ENCODE results near the gene CEP295NL. TPM values are rescaled to one million over a fixed set of nuclear protein-coding genes. Genes with fewer than 3 reads are reported as not detected.
"Not testable (repeated sequence)": the region's sequence is repeated elsewhere in the genome, so short reads cannot be mapped to it uniquely, and the experiment has no call there.

Gene CEP295NL
- total RNA-seq, 4 donors from 2014 or later = 0.78 to 6.6 (median 2.3) TPM

DNA sequence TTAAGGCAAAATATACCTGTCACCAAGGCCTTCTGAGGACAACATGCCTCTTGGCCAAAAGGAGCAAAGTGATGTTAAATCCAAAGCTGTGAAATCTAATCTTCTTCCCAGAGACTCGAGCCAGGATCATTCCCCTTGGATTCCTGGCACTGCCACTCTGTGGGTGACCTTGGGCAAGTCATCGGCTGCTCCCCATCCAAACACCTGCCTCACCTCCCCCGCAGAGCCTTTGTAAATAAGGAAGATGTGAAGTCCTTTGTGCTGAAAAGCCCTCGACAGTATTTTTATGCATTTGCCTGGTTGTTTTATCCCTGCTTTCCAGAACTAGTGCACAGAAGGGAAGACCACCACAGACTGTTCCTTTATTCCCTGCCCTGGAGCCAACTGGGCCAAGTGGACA lies 5.4 kb upstream of the CEP295NL start:
- DNase-seq (ENCODE audit: extremely low spot score) = no peak
- H3K9me3 ChIP-seq = no peaks in the 10 kb centered on the region
- 52% methylated on average over 4 of the region's 4 CpGs for WGBS
- no peak overlapping the region for H3K4me3 ChIP-seq
- TF ChIP-seq POLR2A (IDR thresholded peaks at IDR 0.05; ENCODE audit: low read depth) (no peak), POLR2AphosphoS5 (IDR thresholded peaks at IDR 0.05) (no peak), EP300 (IDR thresholded peaks at IDR 0.05) (no peak)
- TF ChIP-seq, protein P1, sequence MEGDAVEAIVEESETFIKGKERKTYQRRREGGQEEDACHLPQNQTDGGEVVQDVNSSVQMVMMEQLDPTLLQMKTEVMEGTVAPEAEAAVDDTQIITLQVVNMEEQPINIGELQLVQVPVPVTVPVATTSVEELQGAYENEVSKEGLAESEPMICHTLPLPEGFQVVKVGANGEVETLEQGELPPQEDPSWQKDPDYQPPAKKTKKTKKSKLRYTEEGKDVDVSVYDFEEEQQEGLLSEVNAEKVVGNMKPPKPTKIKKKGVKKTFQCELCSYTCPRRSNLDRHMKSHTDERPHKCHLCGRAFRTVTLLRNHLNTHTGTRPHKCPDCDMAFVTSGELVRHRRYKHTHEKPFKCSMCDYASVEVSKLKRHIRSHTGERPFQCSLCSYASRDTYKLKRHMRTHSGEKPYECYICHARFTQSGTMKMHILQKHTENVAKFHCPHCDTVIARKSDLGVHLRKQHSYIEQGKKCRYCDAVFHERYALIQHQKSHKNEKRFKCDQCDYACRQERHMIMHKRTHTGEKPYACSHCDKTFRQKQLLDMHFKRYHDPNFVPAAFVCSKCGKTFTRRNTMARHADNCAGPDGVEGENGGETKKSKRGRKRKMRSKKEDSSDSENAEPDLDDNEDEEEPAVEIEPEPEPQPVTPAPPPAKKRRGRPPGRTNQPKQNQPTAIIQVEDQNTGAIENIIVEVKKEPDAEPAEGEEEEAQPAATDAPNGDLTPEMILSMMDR (IDR thresholded peaks at IDR 0.05) = no peak
- peaks cover 28 to 98% (median 80%) of the 10 kb centered on the region in 4 donors for H3K4me1 ChIP-seq
- intact Hi-C loops (cut with DNase I) = no loop called here
- H3K27ac ChIP-seq (replicated peaks in 1 of 4) = peak overlapping the region in 1 of 4 donors; percentile 23
- no peaks in the 10 kb centered on the region for H3K27me3 ChIP-seq
- H3K36me3 ChIP-seq = peaks cover 0 to 19% (median 7%) of the 10 kb centered on the region in 4 donors

DNA sequence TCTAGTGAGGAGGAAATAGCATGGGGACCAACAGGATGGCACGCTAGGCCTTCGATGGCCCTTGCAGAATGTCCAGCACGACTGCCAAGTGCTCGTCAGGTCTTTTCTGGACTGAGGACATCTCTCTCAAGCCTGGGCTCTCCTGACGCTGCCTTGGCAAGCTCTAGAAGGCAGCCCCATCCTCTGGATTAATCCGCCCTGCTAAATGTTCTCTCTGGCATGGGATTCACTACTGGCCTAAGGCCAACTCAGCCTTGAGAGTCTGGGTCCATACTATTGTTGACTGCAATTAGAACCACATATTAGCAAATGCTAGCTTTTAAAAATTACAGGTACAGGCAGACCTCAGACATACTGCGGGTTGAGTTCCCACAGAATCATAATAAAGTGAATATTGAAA lies 2.5 kb upstream of the CEP295NL start:
- Histone ChIP-seq H3K4me1 (peaks cover 37 to 99% (median 72%) of the 10 kb centered on the region in 4 donors), H3K4me3 (no peak overlapping the region), H3K27me3 (no peaks in the 10 kb centered on the region), H3K27ac (replicated peaks in 1 of 4) (no peak overlapping the region), H3K36me3 (peaks cover 8 to 34% (median 19%) of the 10 kb centered on the region in 4 donors), H3K9me3 (no peaks in the 10 kb centered on the region)
- WGBS = 89% methylated on average over 7 of the region's 7 CpGs
- no peak for DNase-seq (ENCODE audit: extremely low spot score)
- TF ChIP-seq POLR2A (IDR thresholded peaks at IDR 0.05; ENCODE audit: low read depth) (no peak), EP300 (IDR thresholded peaks at IDR 0.05) (no peak), POLR2AphosphoS5 (IDR thresholded peaks at IDR 0.05) (no peak)
- TF ChIP-seq, protein P1 (IDR thresholded peaks at IDR 0.05) = no peak
- intact Hi-C loops (cut with DNase I) = no loop called here

DNA sequence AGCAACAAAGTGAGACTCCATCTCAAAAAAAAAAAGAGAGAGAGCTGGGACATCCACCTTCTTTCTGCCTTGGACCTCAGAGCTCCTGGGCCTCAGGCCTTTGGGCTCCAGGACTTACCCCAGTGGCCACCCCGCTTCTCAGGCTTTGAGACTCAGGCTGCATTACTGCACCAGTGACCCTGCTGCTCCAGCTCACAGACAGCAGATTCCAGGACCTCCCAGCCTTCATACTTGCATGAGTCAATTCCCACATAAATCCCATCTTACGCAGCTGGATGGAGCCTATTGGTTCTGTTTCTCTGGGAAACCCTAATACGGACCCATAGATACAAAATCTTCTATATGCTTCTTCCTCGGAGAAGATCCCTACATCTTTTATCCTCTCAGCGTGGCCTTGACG lies 2.1 kb upstream of the CEP295NL start:
- peaks cover 38 to 98% (median 68%) of the 10 kb centered on the region in 4 donors for H3K4me1 ChIP-seq
- WGBS = 79% methylated on average over 6 of the region's 6 CpGs
- no peaks in the 10 kb centered on the region for H3K9me3 ChIP-seq
- no peak overlapping the region for H3K27ac ChIP-seq (replicated peaks in 1 of 4)
- no peak for DNase-seq (ENCODE audit: extremely low spot score)
- H3K36me3 ChIP-seq = peaks cover 9 to 36% (median 19%) of the 10 kb centered on the region in 4 donors
- intact Hi-C loops (cut with DNase I) = no loop called here
- no peak overlapping the region for H3K4me3 ChIP-seq
- no peaks in the 10 kb centered on the region for H3K27me3 ChIP-seq
- TF ChIP-seq POLR2AphosphoS5 (IDR thresholded peaks at IDR 0.05) = no peak
- TF ChIP-seq, protein P1 (IDR thresholded peaks at IDR 0.05) = no peak
- no peak for TF ChIP-seq EP300 (IDR thresholded peaks at IDR 0.05)
- no peak for TF ChIP-seq POLR2A (IDR thresholded peaks at IDR 0.05; ENCODE audit: low read depth)

DNA sequence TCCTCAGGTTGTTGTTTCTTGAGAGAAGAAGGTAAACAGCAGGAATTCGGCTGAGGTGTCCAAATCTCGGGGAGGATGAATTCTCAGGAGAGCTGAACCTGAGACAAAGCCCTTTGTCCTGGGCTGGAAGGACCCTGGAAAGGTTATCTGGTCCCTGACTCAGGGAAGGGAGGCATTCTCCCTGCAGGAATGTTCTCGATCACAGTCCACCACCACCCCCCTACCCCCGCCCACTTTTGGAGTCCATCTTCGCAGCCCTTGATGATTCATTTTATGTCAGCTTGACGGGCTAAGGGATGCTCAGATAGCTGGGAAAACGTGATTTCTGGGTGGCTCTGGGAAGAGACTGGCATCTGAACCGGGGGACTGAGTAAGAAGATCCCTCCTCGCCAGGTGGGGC lies 1.4 kb upstream of the CEP295NL start:
- no peak for DNase-seq (ENCODE audit: extremely low spot score)
- Histone ChIP-seq H3K4me1 (peaks cover 44 to 98% (median 69%) of the 10 kb centered on the region in 4 donors), H3K4me3 (no peak overlapping the region), H3K27me3 (no peaks in the 10 kb centered on the region), H3K27ac (replicated peaks in 1 of 4) (no peak overlapping the region), H3K9me3 (no peaks in the 10 kb centered on the region), H3K36me3 (peaks cover 9 to 36% (median 19%) of the 10 kb centered on the region in 4 donors)
- no peak for TF ChIP-seq EP300 (IDR thresholded peaks at IDR 0.05)
- TF ChIP-seq POLR2AphosphoS5 (IDR thresholded peaks at IDR 0.05) = no peak
- TF ChIP-seq, protein P1 (IDR thresholded peaks at IDR 0.05) = no peak
- no peak for TF ChIP-seq POLR2A (IDR thresholded peaks at IDR 0.05; ENCODE audit: low read depth)
- intact Hi-C loops (cut with DNase I) = no loop called here
- WGBS = 73% methylated on average over 9 of the region's 9 CpGs

DNA sequence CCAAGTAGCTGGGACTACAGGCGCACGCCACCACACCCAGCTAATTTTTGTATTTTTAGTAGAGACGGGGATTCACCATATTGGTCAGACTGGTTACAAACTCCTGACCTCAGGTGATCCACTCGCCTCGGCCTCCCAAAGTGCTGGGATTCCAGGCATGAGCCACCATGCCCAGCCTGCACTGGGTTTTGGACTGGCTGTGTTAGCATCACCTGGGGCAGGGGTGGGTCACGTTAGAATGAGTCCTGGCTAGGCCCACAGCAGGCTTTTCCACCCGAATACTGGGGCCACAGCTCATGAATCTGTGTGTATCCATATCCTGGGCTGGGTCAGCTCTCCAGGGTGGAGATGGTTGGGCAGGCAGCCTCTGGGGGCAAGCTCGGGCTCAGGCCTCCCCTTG lies 770 bp downstream of the CEP295NL start:
- peak overlapping the region in 1 of 4 donors; percentile 33 for H3K27ac ChIP-seq (replicated peaks in 1 of 4)
- H3K27me3 ChIP-seq = not testable (repeated sequence)
- 95% methylated on average over 4 of the region's 8 CpGs for WGBS

More for the DNA sequence above, 770 bp downstream of the CEP295NL start:
- H3K4me3 ChIP-seq; DNase-seq (ENCODE audit: extremely low spot score); intact Hi-C loops (cut with DNase I); H3K9me3 ChIP-seq: not testable (repeated sequence)
- Histone ChIP-seq H3K36me3 (peaks cover 9 to 47% (median 22%) of the 10 kb centered on the region in 4 donors), H3K4me1 (peaks cover 54 to 98% (median 75%) of the 10 kb centered on the region in 4 donors)

Data from esophagus muscularis mucosa (tissue), 4 donors.